ENCODE data around the gene TMEM95. TPM values are rescaled to one million over a fixed set of nuclear protein-coding genes. Genes with fewer than 3 reads are reported as not detected.

TMEM95 gene
- total RNA-seq, 2 experiments from 2014 or later, result 0.23 TPM; not detected in 1

DNA sequence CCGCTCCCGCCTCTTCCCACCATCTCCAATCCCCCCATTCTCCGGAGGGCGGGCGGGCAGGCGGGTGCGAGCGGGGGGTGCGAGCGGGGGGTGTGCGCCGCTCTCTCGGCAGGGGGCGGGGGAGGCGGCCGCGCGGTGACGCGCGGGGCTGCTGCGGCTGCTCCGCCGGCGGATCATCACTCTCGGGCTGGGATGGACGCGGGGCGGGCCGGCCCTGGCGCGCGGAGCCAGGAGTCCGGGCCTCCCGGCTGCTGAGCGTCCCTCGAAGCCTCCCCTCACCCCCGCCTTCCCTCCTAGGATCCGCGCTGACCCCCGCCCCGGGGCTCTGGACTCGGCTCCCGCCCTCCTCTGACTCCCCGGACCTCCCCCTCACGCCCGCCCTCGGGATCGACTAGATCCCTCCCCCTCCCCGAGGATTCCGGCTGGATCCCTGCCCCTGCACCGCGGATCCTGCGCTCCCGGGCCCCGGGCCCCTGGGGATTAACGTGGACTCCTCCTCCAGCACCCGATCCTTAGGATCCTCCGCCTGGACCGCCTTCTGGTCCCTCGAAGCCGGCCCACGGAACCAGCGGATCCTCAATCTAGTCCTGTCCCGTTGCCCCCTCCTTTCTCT, 49.9 kb downstream of the TMEM95 start:
- peak; percentile 66 for DNase-seq
- no peaks in the 10 kb centered on the region for H3K9me3 Mint-ChIP-seq
- H3K27me3 Mint-ChIP-seq, result peaks cover 12% of the 10 kb centered on the region
- ChIA-PET POLR2A (interaction anchor here (0.6 to 0.8 kb wide), 2 partner anchors 41 to 244 kb away, joined by 3 to 4 read pairs; no protein-coding TSS in a partner anchor), CTCF (interaction anchor here (1.0 to 2.7 kb wide), 4 partner anchors 28 to 49 kb away, joined by 3 to 10 read pairs (median 6); partner anchors contain the start of gene TMEM102)
- peaks cover 3% of the 10 kb centered on the region for H3K36me3 Mint-ChIP-seq (ENCODE audit: low read depth)
- H3K27ac Mint-ChIP-seq, result peak overlapping the region; percentile 95
- peak overlapping the region; percentile 95 for H3K4me3 Mint-ChIP-seq
- peaks cover 26% of the 10 kb centered on the region for H3K4me1 Mint-ChIP-seq

DNA sequence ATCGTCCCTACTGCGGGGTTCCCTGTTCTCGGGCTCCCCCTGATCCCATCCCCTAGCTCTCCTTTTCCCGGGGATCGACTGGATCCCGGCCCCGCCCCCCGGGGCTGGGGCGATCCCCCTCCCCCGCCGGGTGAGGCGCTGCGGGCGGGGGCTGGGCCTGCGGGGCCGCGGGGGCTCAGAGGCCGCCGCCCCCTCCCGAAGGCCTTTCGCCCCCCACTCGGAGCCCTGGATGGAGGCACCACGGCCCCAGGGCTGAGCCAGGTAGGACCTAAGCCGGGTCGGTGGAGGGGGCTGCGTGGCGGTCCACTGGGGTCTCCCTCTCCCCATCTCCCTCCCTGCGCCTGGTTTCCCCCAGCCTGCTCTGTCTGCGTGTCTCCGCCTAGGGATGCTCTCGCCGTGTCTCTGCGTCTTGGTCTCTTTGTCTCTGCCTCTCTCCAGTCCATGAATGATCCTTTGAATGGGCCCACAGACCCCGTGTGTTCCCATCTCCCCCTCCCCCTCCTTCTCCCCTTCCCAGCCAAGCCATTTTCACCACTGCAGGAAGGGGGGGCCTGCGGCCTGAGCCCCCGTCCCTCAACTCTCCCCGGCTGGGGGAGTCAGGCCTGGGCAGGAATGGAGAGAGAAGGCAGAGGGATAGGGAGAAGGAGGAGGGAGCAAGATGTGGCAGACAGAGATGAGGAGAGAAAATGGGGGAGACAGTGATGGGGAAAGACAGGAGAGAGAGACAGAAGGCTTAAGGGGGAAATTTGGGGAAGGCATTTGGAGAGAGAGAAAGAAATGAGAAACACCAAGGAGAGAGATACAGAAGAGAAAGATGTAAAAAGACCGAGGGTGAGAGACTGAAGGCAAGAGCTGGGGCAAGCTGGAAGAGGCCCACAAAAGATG, 50.6 kb downstream of the TMEM95 start:
- Mint-ChIP-seq H3K27ac (peak overlapping the region; percentile 76), H3K27me3 (peaks cover 12% of the 10 kb centered on the region)
- CTCF ChIA-PET, result no interaction called here

DNA sequence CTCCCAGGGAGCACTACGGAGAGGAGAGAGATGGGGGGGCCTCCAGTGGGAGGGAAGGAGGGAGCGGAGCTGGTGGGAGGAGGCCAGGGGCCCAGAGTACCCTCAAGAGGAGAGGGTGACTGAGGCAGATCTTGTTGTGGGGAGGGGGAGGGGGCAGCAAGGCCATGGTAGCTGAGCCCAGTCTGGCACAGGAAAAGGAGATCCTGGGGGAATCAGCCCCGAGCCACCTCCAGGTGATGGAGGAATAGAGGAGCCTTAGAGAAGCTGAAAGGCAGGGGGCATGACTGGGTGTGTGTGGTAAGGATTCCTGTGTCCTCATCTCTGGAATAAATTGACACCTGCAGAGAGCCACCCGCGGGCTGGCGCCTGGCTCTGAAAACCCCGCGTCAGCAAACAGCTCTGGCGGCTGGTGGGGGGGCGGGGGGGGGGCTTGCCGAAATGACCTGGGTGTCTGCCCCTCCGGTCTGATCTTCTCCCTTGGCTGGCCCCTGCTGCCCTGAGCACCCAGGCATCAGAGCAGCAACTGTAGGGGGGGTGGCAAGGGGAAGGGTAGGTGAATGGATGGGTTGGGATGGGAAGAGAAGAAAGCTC, 51.4 kb downstream of the TMEM95 start:
- POLR2A ChIA-PET, result no interaction called here
- H3K27me3 Mint-ChIP-seq, result peaks cover 12% of the 10 kb centered on the region
- peaks cover 26% of the 10 kb centered on the region for H3K4me1 Mint-ChIP-seq
- H3K4me3 Mint-ChIP-seq, result peak overlapping the region; percentile 58
- no peaks in the 10 kb centered on the region for H3K9me3 Mint-ChIP-seq
- H3K36me3 Mint-ChIP-seq (ENCODE audit: low read depth), result peaks cover 3% of the 10 kb centered on the region
- CTCF ChIA-PET, result no interaction called here
- DNase-seq, result no peak
- no peak overlapping the region for H3K27ac Mint-ChIP-seq

More for the DNA sequence above, 50.6 kb downstream of the TMEM95 start:
- Mint-ChIP-seq H3K9me3 (no peaks in the 10 kb centered on the region), H3K4me1 (peaks cover 26% of the 10 kb centered on the region), H3K4me3 (peak overlapping the region; percentile 75), H3K36me3 (ENCODE audit: low read depth) (peaks cover 3% of the 10 kb centered on the region)
- DNase-seq, result no peak
- POLR2A ChIA-PET, result no interaction called here

Other genes starting within 250 kb of the TMEM95 start
- gene ASGR2, start 240.3 kb upstream of the TMEM95 start, total RNA-seq, result not detected
- gene ASGR1, start 175.8 kb upstream of the TMEM95 start, total RNA-seq, result under 1 TPM; 0.29 to 0.62 TPM
- gene DLG4, start 135.3 kb upstream of the TMEM95 start, total RNA-seq, result 1 to 10 TPM; 9.4 to 9.5 TPM
- gene ACADVL, start 135.2 kb upstream of the TMEM95 start, total RNA-seq, result 100 to 1,000 TPM; 338 to 370 TPM
- gene DVL2, start 120.6 kb upstream of the TMEM95 start, total RNA-seq, result 10 to 100 TPM; 53.2 TPM
- gene PHF23, start 115.7 kb upstream of the TMEM95 start, total RNA-seq, result 10 to 100 TPM; 55.9 to 59.2 TPM
- gene GABARAP, start 112.7 kb upstream of the TMEM95 start, total RNA-seq, result 100 to 1,000 TPM; 256 to 279 TPM
- 100 to 1,000 TPM; 168 to 183 TPM for gene CTDNEP1, start 103.4 kb upstream of the TMEM95 start, total RNA-seq
- 10 to 100 TPM; 41.7 to 42.4 TPM for gene ELP5, start 102.9 kb upstream of the TMEM95 start, total RNA-seq
- gene CLDN7, start 92.7 kb upstream of the TMEM95 start, total RNA-seq, result under 1 TPM in 1 of 2 experiments, not detected in 1; 0.29 TPM
- not detected for gene SLC2A4, start 73.4 kb upstream of the TMEM95 start, total RNA-seq
- gene YBX2, start 60.5 kb upstream of the TMEM95 start, total RNA-seq, result under 1 TPM; 0.55 to 0.83 TPM
- gene EIF5A, start 47.5 kb upstream of the TMEM95 start, total RNA-seq, result 100 to 1,000 TPM; 470 to 502 TPM
- gene GPS2, start 39.8 kb upstream of the TMEM95 start, total RNA-seq, result 100 to 1,000 TPM in 1 of 2 experiments, 10 to 100 TPM in 1; 85.9 to 105 TPM
- 10 to 100 TPM; 34.7 to 38.1 TPM for gene NEURL4, start 25.8 kb upstream of the TMEM95 start, total RNA-seq
- 100 to 1,000 TPM; 727 to 775 TPM for gene ACAP1, start 18.6 kb upstream of the TMEM95 start, total RNA-seq
- 10 to 100 TPM; 11.2 to 12.5 TPM for gene KCTD11, start 3.0 kb upstream of the TMEM95 start, total RNA-seq
- gene TNK1, start 25.9 kb downstream of the TMEM95 start, total RNA-seq, result 1 to 10 TPM; 1.5 to 2.1 TPM
- 100 to 1,000 TPM; 151 to 161 TPM for gene PLSCR3, start 39.4 kb downstream of the TMEM95 start, total RNA-seq
- 10 to 100 TPM; 47.2 to 48.3 TPM for gene TMEM256, start 48.9 kb downstream of the TMEM95 start, total RNA-seq
- 1 to 10 TPM in 1 of 2 experiments, under 1 TPM in 1; 0.89 to 1.4 TPM for gene NLGN2, start 52.7 kb downstream of the TMEM95 start, total RNA-seq
- gene SPEM1, start 65.2 kb downstream of the TMEM95 start, total RNA-seq, result not detected
- not detected for gene SPEM2, start 70.5 kb downstream of the TMEM95 start, total RNA-seq
- not detected for gene SPEM3, start 73.7 kb downstream of the TMEM95 start, total RNA-seq
- 10 to 100 TPM; 16.7 to 18.1 TPM for gene TMEM102, start 80.3 kb downstream of the TMEM95 start, total RNA-seq
- 1 to 10 TPM; 6.8 to 9.4 TPM for gene FGF11, start 84.4 kb downstream of the TMEM95 start, total RNA-seq
- 10 to 100 TPM; 18.8 to 19.2 TPM for gene CHRNB1, start 89.9 kb downstream of the TMEM95 start, total RNA-seq
- 10 to 100 TPM; 25.8 to 28.4 TPM for gene ZBTB4, start 124.5 kb downstream of the TMEM95 start, total RNA-seq
- gene SLC35G6, start 126.3 kb downstream of the TMEM95 start, total RNA-seq, result not detected
- gene POLR2A, start 129.2 kb downstream of the TMEM95 start, total RNA-seq, result 100 to 1,000 TPM; 175 to 201 TPM
- gene TNFSF12, start 193.9 kb downstream of the TMEM95 start, total RNA-seq, result 10 to 100 TPM; 79.6 to 82.5 TPM
- gene TNFSF13, start 203.6 kb downstream of the TMEM95 start, total RNA-seq, result 1 to 10 TPM; 3.8 to 4.0 TPM
- 10 to 100 TPM; 51.8 to 53.0 TPM for gene SENP3, start 206.8 kb downstream of the TMEM95 start, total RNA-seq
- 1 to 10 TPM; 3.8 to 4.4 TPM for gene CD68, start 224.5 kb downstream of the TMEM95 start, total RNA-seq
- 10 to 100 TPM; 62.3 to 81.7 TPM for gene MPDU1, start 228.7 kb downstream of the TMEM95 start, total RNA-seq
- under 1 TPM; 0.57 to 0.71 TPM for gene SOX15, start 234.9 kb downstream of the TMEM95 start, total RNA-seq

All from activated CD4-positive, alpha-beta T cell treated with anti-CD3 and anti-CD28 coated beads, Interleukin-2, amount 10 ng/mL, durations not matched to agents 7 days and 5 days (primary cell).